GM12801 (cell line): ENCODE data around the gene NUDT3.

Experiments
- CTCF ChIP-seq: IDR thresholded peaks from one replicate; pipeline ENCODE4 v1.5.1; 2011; ENCODE audit warnings: control low read depth; ENCODE audit not compliant: insufficient read length; ENCODE audit errors: extremely low read depth

NUDT3 gene

GRCh38 chr6:34374069-34374468 lies 18.4 kb downstream of the NUDT3 start:
- TF ChIP-seq CTCF, result no peak

DNA sequence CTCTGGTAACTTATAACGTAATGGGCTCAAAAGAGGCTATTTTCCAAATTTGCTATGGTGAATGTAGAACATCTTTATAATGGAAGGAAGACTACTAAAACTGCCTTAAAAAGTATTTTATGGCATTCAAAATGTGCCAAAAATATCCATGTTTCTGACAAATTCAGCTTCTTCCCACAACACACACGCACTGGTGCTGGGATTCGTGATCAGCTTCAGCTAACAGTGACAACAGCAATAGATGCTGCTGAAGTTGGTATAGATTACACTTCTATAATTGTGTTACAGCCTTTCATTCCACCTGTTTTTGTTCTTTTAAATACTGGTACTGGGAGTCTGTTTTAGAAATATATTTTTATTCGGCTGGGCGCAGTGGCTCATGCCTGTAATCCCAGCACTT lies 19.0 kb downstream of the NUDT3 start:
- no peak for TF ChIP-seq CTCF

GRCh38 chr6:34370361-34370760 lies 22.1 kb downstream of the NUDT3 start:
- no peak for TF ChIP-seq CTCF

GRCh38 chr6:34369385-34369784 lies 23.1 kb downstream of the NUDT3 start:
- no peak for TF ChIP-seq CTCF

DNA sequence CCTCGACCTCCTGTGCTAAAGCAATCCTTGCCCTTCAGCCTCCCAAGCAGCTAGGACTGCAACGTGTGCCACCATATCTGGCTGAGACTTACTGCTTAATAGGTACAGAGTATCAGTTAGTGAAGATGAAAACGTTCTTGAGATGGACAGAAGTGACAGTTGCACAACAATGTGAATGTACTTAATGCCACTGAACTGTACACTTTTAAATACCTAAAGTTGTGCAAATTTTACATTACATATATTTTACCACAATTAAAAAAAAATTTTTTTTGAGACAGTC lies 25.9 kb downstream of the NUDT3 start:
- TF ChIP-seq CTCF, result no peak

GRCh38 chr6:34362909-34363680 lies 29.4 kb downstream of the NUDT3 start:
- no peak for TF ChIP-seq CTCF

- TF ChIP-seq CTCF, result no peak
These were observed 30.3 kb downstream of the NUDT3 start for GRCh38 chr6:34362176-34362575.

GRCh38 chr6:34360556-34360955 lies 31.9 kb downstream of the NUDT3 start:
- TF ChIP-seq CTCF, result no peak
